Measurements from ENCODE around the gene NIN.

GRCh38 chr14:50678163-50678562 lies 152.8 kb downstream of the NIN start:
- TF ChIP-seq POLR2AphosphoS5 (IDR thresholded peaks at IDR 0.05; ENCODE audit: low read depth, low read length) (no peak), POLR2A (IDR thresholded peaks at IDR 0.05; ENCODE audit: low read depth, low read length) (no peak)
